Muscle of leg (tissue), 11 donors: ENCODE data around the gene TNFSF10. TPM values are rescaled to one million over a fixed set of nuclear protein-coding genes. Genes with fewer than 3 reads are reported as not detected.
"Not testable (repeated sequence)": the region's sequence is repeated elsewhere in the genome, so short reads cannot be mapped to it uniquely, and the experiment has no call there.

Experiments
- DNase-seq: peaks from one replicate; pipeline ENCODE4 v3.0.0; 2013
- H3K27ac ChIP-seq: one replicate; pipeline ENCODE4 v1.5.1; 2013; ENCODE audit warnings: mild to moderate bottlenecking, low read length, control low read depth
- H3K27me3 ChIP-seq: one replicate; pipeline ENCODE4 v1.6.1; 2013; ENCODE audit warnings: low read length; ENCODE audit not compliant: control insufficient read depth, insufficient read depth
- H3K36me3 ChIP-seq: one replicate; pipeline ENCODE4 v1.6.1; 2013; ENCODE audit warnings: low read length; ENCODE audit not compliant: control insufficient read depth, insufficient read depth
- H3K4me1 ChIP-seq: one replicate; pipeline ENCODE4 v1.6.1; 2013; ENCODE audit warnings: low read length; ENCODE audit not compliant: control insufficient read depth, insufficient read depth
- H3K4me3 ChIP-seq: one replicate; pipeline ENCODE4 v1.5.1; 2013; ENCODE audit warnings: low read length, control low read depth
- H3K9me3 ChIP-seq: replicated peaks from 2 replicates; pipeline ENCODE4 v1.6.1; 2013; ENCODE audit warnings: low read depth, low read length; ENCODE audit not compliant: control insufficient read depth
- WGBS: methylation state at CpG from one replicate; pipeline ENCODE4 v1.1.5; 2013; ENCODE audit warnings: missing lambda C conversion rate; ENCODE audit not compliant: insufficient coverage; 5-methylcytosine and 5-hydroxymethylcytosine counted together
- polyA plus RNA-seq, 8 donors: library from polyadenylated mRNA; unstranded; fragments of 120-200 nt; gene quantifications; one replicate each; pipeline versions ENCODE4 v1.2.1 to v1.2.3, GENCODE V29; 2013; ENCODE audit warnings: inconsistent platforms in 1 of 8, low replicate concordance in 1 of 8; ENCODE audit not compliant: insufficient read length in 8 of 8, insufficient read depth in 1 of 8
- total RNA-seq: library from RNA; stranded (reverse); fragments of 120-200 nt; gene quantifications from one replicate; pipeline ENCODE4 v1.2.4, GENCODE V29; 2013

TNFSF10 gene
- total and polyA plus RNA-seq, 9 donors = 7.2 to 11.7 (median 8.9) TPM

GRCh38 chr3:172536505-172536904 lies 13.3 kb upstream of the TNFSF10 start:
- no peak overlapping the region for H3K27ac ChIP-seq
- no peaks in the 10 kb centered on the region for H3K9me3 ChIP-seq
- no peaks in the 10 kb centered on the region for H3K4me1 ChIP-seq
- H3K4me3 ChIP-seq = no peak overlapping the region
- no peak for DNase-seq
- H3K36me3 ChIP-seq = no peaks in the 10 kb centered on the region
- WGBS = no CpG with 5 or more reads among the region's 1 CpG
- no peaks in the 10 kb centered on the region for H3K27me3 ChIP-seq

GRCh38 chr3:172530566-172530965 lies 7.3 kb upstream of the TNFSF10 start:
- Histone ChIP-seq H3K9me3 (no peaks in the 10 kb centered on the region), H3K27ac (no peak overlapping the region)

GRCh38 chr3:172530101-172530561 lies 6.9 kb upstream of the TNFSF10 start:
- Histone ChIP-seq H3K4me3 (no peak overlapping the region), H3K36me3 (no peaks in the 10 kb centered on the region), H3K9me3 (no peaks in the 10 kb centered on the region), H3K27me3 (no peaks in the 10 kb centered on the region), H3K4me1 (no peaks in the 10 kb centered on the region), H3K27ac (no peak overlapping the region)
- no peak for DNase-seq
- 87% methylated on average over 2 of the region's 2 CpGs for WGBS

More at GRCh38 chr3:172530566-172530965, 7.3 kb upstream of the TNFSF10 start:
- Histone ChIP-seq H3K4me3 (no peak overlapping the region), H3K36me3 (no peaks in the 10 kb centered on the region), H3K27me3 (no peaks in the 10 kb centered on the region), H3K4me1 (no peaks in the 10 kb centered on the region)
- 88% methylated on average over 1 of the region's 2 CpGs for WGBS
- DNase-seq = no peak

GRCh38 chr3:172528677-172529076 lies 5.4 kb upstream of the TNFSF10 start:
- H3K4me1 ChIP-seq = no peaks in the 10 kb centered on the region
- no peak overlapping the region for H3K4me3 ChIP-seq
- no peaks in the 10 kb centered on the region for H3K9me3 ChIP-seq
- no peak for DNase-seq
- H3K27ac ChIP-seq = no peak overlapping the region
- no peaks in the 10 kb centered on the region for H3K36me3 ChIP-seq
- H3K27me3 ChIP-seq = no peaks in the 10 kb centered on the region
- WGBS = no CpG with 5 or more reads among the region's 3 CpGs

GRCh38 chr3:172527306-172527705 lies 4.1 kb upstream of the TNFSF10 start:
- no peak for DNase-seq
- Histone ChIP-seq H3K9me3 (no peaks in the 10 kb centered on the region), H3K4me3 (no peak overlapping the region), H3K36me3 (no peaks in the 10 kb centered on the region), H3K27me3 (no peaks in the 10 kb centered on the region), H3K4me1 (no peaks in the 10 kb centered on the region), H3K27ac (no peak overlapping the region)
- WGBS = no CpG with 5 or more reads among the region's 2 CpGs

GRCh38 chr3:172525116-172525613 lies 1.9 kb upstream of the TNFSF10 start:
- no peaks in the 10 kb centered on the region for H3K4me1 ChIP-seq
- no peaks in the 10 kb centered on the region for H3K36me3 ChIP-seq
- WGBS = 78% methylated on average over 4 of the region's 18 CpGs
- H3K4me3 ChIP-seq = no peak overlapping the region
- no peaks in the 10 kb centered on the region for H3K27me3 ChIP-seq
- DNase-seq = no peak
- no peaks in the 10 kb centered on the region for H3K9me3 ChIP-seq
- no peak overlapping the region for H3K27ac ChIP-seq

GRCh38 chr3:172524611-172525010 lies 1.4 kb upstream of the TNFSF10 start:
- 57% methylated on average over 1 of the region's 3 CpGs for WGBS
- H3K27me3 ChIP-seq = no peaks in the 10 kb centered on the region
- no peak for DNase-seq
- H3K27ac ChIP-seq = no peak overlapping the region
- H3K36me3 ChIP-seq = no peaks in the 10 kb centered on the region
- H3K4me3 ChIP-seq = no peak overlapping the region
- H3K4me1 ChIP-seq = no peaks in the 10 kb centered on the region
- H3K9me3 ChIP-seq = no peaks in the 10 kb centered on the region

GRCh38 chr3:172521837-172522726 lies 1.1 kb downstream of the TNFSF10 start:
- not testable (repeated sequence) for H3K36me3 ChIP-seq, H3K4me1 ChIP-seq, DNase-seq, H3K27me3 ChIP-seq, H3K9me3 ChIP-seq
- Histone ChIP-seq H3K27ac (peak overlapping the region; percentile 81), H3K4me3 (peak overlapping the region; percentile 42)
- WGBS = no CpG with 5 or more reads among the region's 6 CpGs

- no peak overlapping the region for H3K4me3 ChIP-seq
- H3K27me3 ChIP-seq = no peaks in the 10 kb centered on the region
- WGBS = 67% methylated on average over 2 of the region's 4 CpGs
- H3K4me1 ChIP-seq = peaks cover 8% of the 10 kb centered on the region
- H3K36me3 ChIP-seq = no peaks in the 10 kb centered on the region
- H3K27ac ChIP-seq = no peak overlapping the region
- no peaks in the 10 kb centered on the region for H3K9me3 ChIP-seq
- DNase-seq = no peak
Measured at GRCh38 chr3:172520301-172520831, 2.9 kb downstream of the TNFSF10 start.

GRCh38 chr3:172519740-172520139 lies 3.5 kb downstream of the TNFSF10 start:
- no peaks in the 10 kb centered on the region for H3K27me3 ChIP-seq

More at GRCh38 chr3:172519740-172520139, 3.5 kb downstream of the TNFSF10 start:
- 100% methylated on average over 1 of the region's 5 CpGs for WGBS
- no peak overlapping the region for H3K4me3 ChIP-seq
- no peaks in the 10 kb centered on the region for H3K9me3 ChIP-seq
- no peak for DNase-seq
- peaks cover 8% of the 10 kb centered on the region for H3K4me1 ChIP-seq
- H3K27ac ChIP-seq = no peak overlapping the region
- no peaks in the 10 kb centered on the region for H3K36me3 ChIP-seq
